Measurements from ENCODE around the gene RHO.

RHO gene

GRCh38 chr3:129549805-129550204 is 21.4 kb downstream of the RHO start:
- in situ Hi-C loops (cut with HindIII; ENCODE audit: low sequenced_read_pairs): no loop called here
- no peak overlapping the region for H3K4me3 ChIP-seq (ENCODE audit: low read depth, low read length)
- TF ChIP-seq CTCF (IDR thresholded peaks at IDR 0.05; ENCODE audit: low read depth, low read length, missing control alignments): no peak
- no peak for DNase-seq (ENCODE audit: low read depth)

GRCh38 chr3:129552287-129553050 is 24.0 kb downstream of the RHO start:
- no peak for TF ChIP-seq CTCF (IDR thresholded peaks at IDR 0.05; ENCODE audit: low read depth, low read length, missing control alignments)

GRCh38 chr3:129553171-129553570 is 24.7 kb downstream of the RHO start:
- in situ Hi-C loops (cut with HindIII; ENCODE audit: low sequenced_read_pairs): no loop called here
- no peak for TF ChIP-seq CTCF (IDR thresholded peaks at IDR 0.05; ENCODE audit: low read depth, low read length, missing control alignments)
- DNase-seq (ENCODE audit: low read depth): no peak
- H3K4me3 ChIP-seq (ENCODE audit: low read depth, low read length): no peak overlapping the region

More at GRCh38 chr3:129552287-129553050, 24.0 kb downstream of the RHO start:
- H3K4me3 ChIP-seq (ENCODE audit: low read depth, low read length): no peak overlapping the region
- in situ Hi-C loops (cut with HindIII; ENCODE audit: low sequenced_read_pairs): no loop called here
- no peak for DNase-seq (ENCODE audit: low read depth)

GRCh38 chr3:129553719-129554118 is 25.3 kb downstream of the RHO start:
- TF ChIP-seq CTCF (IDR thresholded peaks at IDR 0.05; ENCODE audit: low read depth, low read length, missing control alignments): no peak
- in situ Hi-C loops (cut with HindIII; ENCODE audit: low sequenced_read_pairs): no loop called here
- no peak overlapping the region for H3K4me3 ChIP-seq (ENCODE audit: low read depth, low read length)
- no peak for DNase-seq (ENCODE audit: low read depth)

- DNase-seq (ENCODE audit: low read depth): no peak
- TF ChIP-seq CTCF (IDR thresholded peaks at IDR 0.05; ENCODE audit: low read depth, low read length, missing control alignments): no peak
- in situ Hi-C loops (cut with HindIII; ENCODE audit: low sequenced_read_pairs): no loop called here
- no peak overlapping the region for H3K4me3 ChIP-seq (ENCODE audit: low read depth, low read length)
These were observed 26.1 kb downstream of the RHO start for GRCh38 chr3:129554356-129555152.

- in situ Hi-C loops (cut with HindIII; ENCODE audit: low sequenced_read_pairs): no loop called here
- no peak for DNase-seq (ENCODE audit: low read depth)
- H3K4me3 ChIP-seq (ENCODE audit: low read depth, low read length): no peak overlapping the region
- no peak for TF ChIP-seq CTCF (IDR thresholded peaks at IDR 0.05; ENCODE audit: low read depth, low read length, missing control alignments)
These were observed 26.7 kb downstream of the RHO start for GRCh38 chr3:129555153-129555550.

Data from astrocyte of the cerebellum (primary cell).